ENCODE results near the gene BATF.
A peak's percentile ranks its signal among the peaks of the same experiment; 100 is the strongest.

Gene BATF

GRCh38 chr14:75513911-75514672 lies 8.2 kb upstream of the BATF start:
- DNase-seq (ENCODE audit: extremely low read depth, low read depth) = no peak
- no peak overlapping the region for H3K4me3 ChIP-seq (replicated peaks; ENCODE audit: low read depth, low read length)
- TF ChIP-seq CTCF (IDR thresholded peaks at IDR 0.05; ENCODE audit: low read depth, low read length, missing control alignments) = no peak

- DNase-seq (ENCODE audit: extremely low read depth, low read depth) = no peak
- peak; percentile 31 for TF ChIP-seq CTCF (IDR thresholded peaks at IDR 0.05; ENCODE audit: low read depth, low read length, missing control alignments)
Observed at GRCh38 chr14:75514673-75515628, 7.3 kb upstream of the BATF start.

GRCh38 chr14:75515629-75515996 lies 6.7 kb upstream of the BATF start:
- DNase-seq (ENCODE audit: extremely low read depth, low read depth) = no peak
- H3K4me3 ChIP-seq (replicated peaks; ENCODE audit: low read depth, low read length) = no peak overlapping the region; the same call in 1 of the 2 replicates
- no peak for TF ChIP-seq CTCF (IDR thresholded peaks at IDR 0.05; ENCODE audit: low read depth, low read length, missing control alignments)

More at GRCh38 chr14:75514673-75515628, 7.3 kb upstream of the BATF start:
- peak overlapping the region; percentile 26 for H3K4me3 ChIP-seq (replicated peaks; ENCODE audit: low read depth, low read length)

GRCh38 chr14:75518625-75519024 lies 3.6 kb upstream of the BATF start:
- no peak for DNase-seq (ENCODE audit: extremely low read depth, low read depth)
- TF ChIP-seq CTCF (IDR thresholded peaks at IDR 0.05; ENCODE audit: low read depth, low read length, missing control alignments) = peak; percentile 43
- H3K4me3 ChIP-seq (replicated peaks; ENCODE audit: low read depth, low read length) = no peak overlapping the region

- H3K4me3 ChIP-seq (replicated peaks; ENCODE audit: low read depth, low read length) = no peak overlapping the region
- TF ChIP-seq CTCF (IDR thresholded peaks at IDR 0.05; ENCODE audit: low read depth, low read length, missing control alignments) = no peak
- DNase-seq (ENCODE audit: extremely low read depth, low read depth) = no peak
Observed at GRCh38 chr14:75519394-75519793, 2.9 kb upstream of the BATF start.

GRCh38 chr14:75519826-75520728 lies 2.2 kb upstream of the BATF start:
- TF ChIP-seq CTCF (IDR thresholded peaks at IDR 0.05; ENCODE audit: low read depth, low read length, missing control alignments) = no peak
- H3K4me3 ChIP-seq (replicated peaks; ENCODE audit: low read depth, low read length) = no peak overlapping the region
- DNase-seq (ENCODE audit: extremely low read depth, low read depth) = no peak

All from HFF-Myc (cell line).